ENCODE results near the gene RUSC1. TPM values are rescaled to one million over a fixed set of nuclear protein-coding genes. Genes with fewer than 3 reads are reported as not detected.

RUSC1 gene
- total RNA-seq, 1 experiment from 2014 or later: 69.2 TPM

GRCh38 chr1:155294520-155295182, 26.0 kb upstream of the RUSC1 start:
- H4K20me1 ChIP-seq (ENCODE audit: insufficient read depth): no peaks in the 10 kb centered on the region
- H3K9me3 ChIP-seq (ENCODE audit: control insufficient read depth in 1 of 2, insufficient read depth in 1 of 2, low read depth in 1 of 2, low read length in 2 of 2): no peaks in the 10 kb centered on the region
- CTCF ChIA-PET: no interaction called here
- ATAC-seq (no peak), DNase-seq (ENCODE audit: low read depth, low spot score) (no peak)
- no peak overlapping the region for H2AFZ ChIP-seq (ENCODE audit: low read depth, low read length, poor library complexity, severe bottlenecking)
- no peaks in the 10 kb centered on the region for H3K9me2 ChIP-seq (ENCODE audit: insufficient read depth)
- H3K9ac ChIP-seq (ENCODE audit: low read length): no peak overlapping the region
- no peaks in the 10 kb centered on the region for H3K36me3 ChIP-seq (ENCODE audit: control insufficient read depth in 1 of 2, insufficient read depth in 2 of 2, low read length in 2 of 2)
- no TSS peak for BruUV-seq (replicated peaks)
- intact Hi-C loops (cut with micrococcal nuclease): no loop called here
- POLR2A ChIA-PET: no interaction called here
- RAD21 ChIA-PET (ENCODE audit: low non-redundant PET in 1 of 2, low total read pairs in 2 of 2, uncharacterized antibody in 2 of 2, unreplicated experiment in 2 of 2): no interaction called here
- H3K4me3 ChIP-seq (replicated peaks in 1 of 2; ENCODE audit: low read depth in 1 of 2, low read length in 2 of 2): no peak overlapping the region
- H3K4me2 ChIP-seq (ENCODE audit: low read length): no peak overlapping the region
- H3K4me1 ChIP-seq (ENCODE audit: control insufficient read depth in 1 of 2, insufficient read depth in 2 of 2, low read length in 2 of 2): no peaks in the 10 kb centered on the region; a peak in 1 of 4 replicates
- no peak overlapping the region for H3K27ac ChIP-seq (ENCODE audit: low read depth, low read length)
- no peaks in the 10 kb centered on the region for H3K79me2 ChIP-seq (ENCODE audit: insufficient read depth, low read length)
- H3K27me3 ChIP-seq (ENCODE audit: insufficient read depth, low read length): no peaks in the 10 kb centered on the region
- TF ChIP-seq RAD21 (IDR thresholded peaks at IDR 0.05; ENCODE audit: low read depth): no peak
- no peak for TF ChIP-seq CEBPB (IDR thresholded peaks at IDR 0.05; ENCODE audit: low read depth)
- TF ChIP-seq, protein P1, sequence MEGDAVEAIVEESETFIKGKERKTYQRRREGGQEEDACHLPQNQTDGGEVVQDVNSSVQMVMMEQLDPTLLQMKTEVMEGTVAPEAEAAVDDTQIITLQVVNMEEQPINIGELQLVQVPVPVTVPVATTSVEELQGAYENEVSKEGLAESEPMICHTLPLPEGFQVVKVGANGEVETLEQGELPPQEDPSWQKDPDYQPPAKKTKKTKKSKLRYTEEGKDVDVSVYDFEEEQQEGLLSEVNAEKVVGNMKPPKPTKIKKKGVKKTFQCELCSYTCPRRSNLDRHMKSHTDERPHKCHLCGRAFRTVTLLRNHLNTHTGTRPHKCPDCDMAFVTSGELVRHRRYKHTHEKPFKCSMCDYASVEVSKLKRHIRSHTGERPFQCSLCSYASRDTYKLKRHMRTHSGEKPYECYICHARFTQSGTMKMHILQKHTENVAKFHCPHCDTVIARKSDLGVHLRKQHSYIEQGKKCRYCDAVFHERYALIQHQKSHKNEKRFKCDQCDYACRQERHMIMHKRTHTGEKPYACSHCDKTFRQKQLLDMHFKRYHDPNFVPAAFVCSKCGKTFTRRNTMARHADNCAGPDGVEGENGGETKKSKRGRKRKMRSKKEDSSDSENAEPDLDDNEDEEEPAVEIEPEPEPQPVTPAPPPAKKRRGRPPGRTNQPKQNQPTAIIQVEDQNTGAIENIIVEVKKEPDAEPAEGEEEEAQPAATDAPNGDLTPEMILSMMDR (IDR thresholded peaks at IDR 0.05 in 2 of 3, conservative IDR thresholded peaks at IDR 0.05 in 1 of 3; ENCODE audit: borderline replicate concordance in 1 of 3, insufficient read depth in 1 of 3, low read depth in 2 of 3, low read length in 2 of 3): no peak
- TF ChIP-seq JUND (IDR thresholded peaks at IDR 0.05): no peak
- TF ChIP-seq POLR2A (IDR thresholded peaks at IDR 0.05; ENCODE audit: borderline replicate concordance, extremely low read depth, insufficient read depth, insufficient read length): no peak
- no peak for TF ChIP-seq REST (IDR thresholded peaks at IDR 0.05; ENCODE audit: low read depth)
- TF ChIP-seq ELF1 (IDR thresholded peaks at IDR 0.05; ENCODE audit: borderline replicate concordance, low read depth): no peak
- no peak for TF ChIP-seq MAX (IDR thresholded peaks at IDR 0.05)
- no peak for TF ChIP-seq SIN3A (IDR thresholded peaks at IDR 0.05; ENCODE audit: low read depth)
- TF ChIP-seq FOSL1 (IDR thresholded peaks at IDR 0.05; ENCODE audit: low read depth): no peak
- TF ChIP-seq EZH2 (IDR thresholded peaks at IDR 0.05): no peak
- no peak for TF ChIP-seq SRF (IDR thresholded peaks at IDR 0.05; ENCODE audit: low read depth)
- TF ChIP-seq, protein P2, sequence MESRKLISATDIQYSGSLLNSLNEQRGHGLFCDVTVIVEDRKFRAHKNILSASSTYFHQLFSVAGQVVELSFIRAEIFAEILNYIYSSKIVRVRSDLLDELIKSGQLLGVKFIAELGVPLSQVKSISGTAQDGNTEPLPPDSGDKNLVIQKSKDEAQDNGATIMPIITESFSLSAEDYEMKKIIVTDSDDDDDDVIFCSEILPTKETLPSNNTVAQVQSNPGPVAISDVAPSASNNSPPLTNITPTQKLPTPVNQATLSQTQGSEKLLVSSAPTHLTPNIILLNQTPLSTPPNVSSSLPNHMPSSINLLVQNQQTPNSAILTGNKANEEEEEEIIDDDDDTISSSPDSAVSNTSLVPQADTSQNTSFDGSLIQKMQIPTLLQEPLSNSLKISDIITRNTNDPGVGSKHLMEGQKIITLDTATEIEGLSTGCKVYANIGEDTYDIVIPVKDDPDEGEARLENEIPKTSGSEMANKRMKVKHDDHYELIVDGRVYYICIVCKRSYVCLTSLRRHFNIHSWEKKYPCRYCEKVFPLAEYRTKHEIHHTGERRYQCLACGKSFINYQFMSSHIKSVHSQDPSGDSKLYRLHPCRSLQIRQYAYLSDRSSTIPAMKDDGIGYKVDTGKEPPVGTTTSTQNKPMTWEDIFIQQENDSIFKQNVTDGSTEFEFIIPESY (IDR thresholded peaks at IDR 0.05; ENCODE audit: extremely low read depth, insufficient replicate concordance, low read length): no peak
- TF ChIP-seq SP1 (IDR thresholded peaks at IDR 0.05; ENCODE audit: low read depth): no peak

Measured in HCT116 (cell line).